Omental fat pad (tissue), 4 donors: ENCODE measurements around the gene SNX21. TPM values are rescaled to one million over a fixed set of nuclear protein-coding genes. Genes with fewer than 3 reads are reported as not detected.
A peak's percentile ranks its signal among the peaks of the same experiment; 100 is the strongest.

Experiments used
- ATAC-seq: fragments of 150-250 bp; one replicate; pipeline ENCODE4 v1.9.1; 2016; ENCODE audit warnings: mild to moderate bottlenecking, moderate library complexity; ENCODE audit not compliant: low FRiP score
- DNase-seq: peaks from one replicate; pipeline ENCODE4 v3.0.0-alpha.2; 2019; ENCODE audit warnings: low spot score
- total RNA-seq, 4 donors: library from RNA; depleted of rRNA; stranded (reverse); fragments of >200 nt; gene quantifications; one replicate each; pipeline ENCODE4 v1.1.0, GENCODE V29; 2016
- TF ChIP-seq, protein P1 (sequence below), 3 donors: fragments of 450-650 bp; IDR thresholded peaks; one replicate each; pipeline ENCODE4 v1.5.1; 2016 to 2017; ENCODE audit warnings: antibody characterized with exemption in 3 of 3, mild to moderate bottlenecking in 3 of 3, moderate library complexity in 2 of 3

The SNX21 gene
- total RNA-seq, 4 donors from 2014 or later = 42.6 to 147 (median 66.8) TPM

DNA sequence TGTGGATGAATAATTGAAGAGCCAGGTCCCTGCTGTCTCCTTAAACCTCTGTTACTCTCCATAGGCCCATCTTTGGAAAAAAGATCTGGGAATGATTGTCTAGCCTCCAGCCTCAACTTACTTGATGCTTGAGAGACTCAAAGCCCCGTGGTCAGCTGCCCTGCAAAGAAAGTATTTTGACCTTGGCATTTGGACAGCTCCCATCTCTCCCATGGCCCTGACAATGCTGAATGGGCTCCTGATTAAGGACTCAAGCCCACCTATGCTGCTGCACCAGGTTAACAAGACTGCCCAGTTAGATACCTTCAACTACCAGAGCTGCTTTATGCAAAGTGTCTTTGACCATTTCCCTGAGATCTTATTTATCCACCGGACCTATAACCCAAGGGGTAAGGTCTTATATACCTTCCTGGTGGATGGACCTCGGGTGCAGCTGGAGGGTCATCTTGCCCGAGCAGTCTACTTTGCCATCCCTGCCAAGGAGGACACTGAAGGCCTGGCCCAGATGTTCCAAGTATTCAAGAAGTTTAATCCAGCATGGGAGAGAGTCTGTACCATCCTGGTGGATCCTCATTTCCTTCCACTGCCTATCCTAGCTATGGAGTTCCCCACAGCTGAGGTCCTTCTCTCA lies 49.0 kb downstream of the SNX21 start:
- DNase-seq (no peak), ATAC-seq (no peak)
- TF ChIP-seq, protein P1, sequence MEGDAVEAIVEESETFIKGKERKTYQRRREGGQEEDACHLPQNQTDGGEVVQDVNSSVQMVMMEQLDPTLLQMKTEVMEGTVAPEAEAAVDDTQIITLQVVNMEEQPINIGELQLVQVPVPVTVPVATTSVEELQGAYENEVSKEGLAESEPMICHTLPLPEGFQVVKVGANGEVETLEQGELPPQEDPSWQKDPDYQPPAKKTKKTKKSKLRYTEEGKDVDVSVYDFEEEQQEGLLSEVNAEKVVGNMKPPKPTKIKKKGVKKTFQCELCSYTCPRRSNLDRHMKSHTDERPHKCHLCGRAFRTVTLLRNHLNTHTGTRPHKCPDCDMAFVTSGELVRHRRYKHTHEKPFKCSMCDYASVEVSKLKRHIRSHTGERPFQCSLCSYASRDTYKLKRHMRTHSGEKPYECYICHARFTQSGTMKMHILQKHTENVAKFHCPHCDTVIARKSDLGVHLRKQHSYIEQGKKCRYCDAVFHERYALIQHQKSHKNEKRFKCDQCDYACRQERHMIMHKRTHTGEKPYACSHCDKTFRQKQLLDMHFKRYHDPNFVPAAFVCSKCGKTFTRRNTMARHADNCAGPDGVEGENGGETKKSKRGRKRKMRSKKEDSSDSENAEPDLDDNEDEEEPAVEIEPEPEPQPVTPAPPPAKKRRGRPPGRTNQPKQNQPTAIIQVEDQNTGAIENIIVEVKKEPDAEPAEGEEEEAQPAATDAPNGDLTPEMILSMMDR (IDR thresholded peaks at IDR 0.05) = no peak

DNA sequence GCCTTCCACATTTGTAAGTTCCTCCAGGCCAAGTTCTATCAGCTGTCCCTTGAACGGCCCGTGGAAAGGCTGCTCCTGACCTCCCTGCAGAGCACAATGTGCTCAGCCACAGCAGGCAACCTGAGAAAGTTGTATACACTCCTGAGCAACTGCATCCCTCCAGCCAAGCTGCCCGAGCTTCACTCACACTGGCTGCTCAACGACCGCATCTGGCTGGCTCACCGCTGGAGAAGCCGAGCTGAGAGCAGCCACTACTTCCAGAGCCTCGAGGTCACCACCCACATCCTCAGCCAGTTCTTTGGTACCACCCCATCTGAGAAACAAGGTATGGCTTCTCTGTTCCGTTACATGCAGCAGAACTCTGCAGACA lies 49.5 kb downstream of the SNX21 start:
- no peak for DNase-seq
- ATAC-seq = no peak
- TF ChIP-seq, protein P1 (IDR thresholded peaks at IDR 0.05) = no peak

DNA sequence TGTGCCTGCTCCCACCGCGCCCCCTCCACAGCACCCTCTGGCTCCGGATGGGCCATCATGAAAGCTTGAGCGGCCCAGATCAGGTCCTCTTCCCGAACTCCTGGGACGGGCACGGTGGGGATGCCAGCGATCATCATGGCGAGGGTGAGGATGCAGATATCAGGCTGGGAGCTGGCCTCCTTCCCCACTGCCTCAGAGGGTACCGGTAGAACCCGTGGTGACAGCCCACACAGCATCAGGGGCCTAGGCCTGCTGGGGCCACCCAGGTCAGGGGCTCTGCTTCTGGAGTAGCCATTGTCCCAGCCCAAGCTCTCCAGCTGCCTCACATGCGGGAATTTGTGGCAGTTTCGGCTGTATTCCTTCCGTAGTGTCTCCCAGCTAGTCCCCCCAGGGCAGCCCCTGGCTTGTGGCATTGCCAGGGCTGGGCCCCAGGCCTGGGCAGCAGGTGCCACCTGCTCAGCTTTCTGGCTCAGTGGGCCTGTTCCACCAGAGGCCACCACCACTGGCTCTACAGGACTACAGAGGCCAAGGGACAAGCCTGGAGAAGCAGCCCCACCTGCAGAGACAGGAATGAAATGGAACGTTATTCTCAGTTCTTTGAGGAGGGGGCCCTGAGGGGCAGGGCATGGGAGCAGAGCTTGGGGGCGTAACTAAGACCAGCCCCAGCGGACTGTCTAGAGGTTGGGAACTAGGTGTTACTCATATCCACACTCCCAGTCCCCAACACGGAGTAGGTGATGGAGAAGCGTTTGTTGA lies 53.2 kb downstream of the SNX21 start:
- TF ChIP-seq, protein P1 (IDR thresholded peaks at IDR 0.05) = no peak
- no peak for ATAC-seq
- no peak for DNase-seq

DNA sequence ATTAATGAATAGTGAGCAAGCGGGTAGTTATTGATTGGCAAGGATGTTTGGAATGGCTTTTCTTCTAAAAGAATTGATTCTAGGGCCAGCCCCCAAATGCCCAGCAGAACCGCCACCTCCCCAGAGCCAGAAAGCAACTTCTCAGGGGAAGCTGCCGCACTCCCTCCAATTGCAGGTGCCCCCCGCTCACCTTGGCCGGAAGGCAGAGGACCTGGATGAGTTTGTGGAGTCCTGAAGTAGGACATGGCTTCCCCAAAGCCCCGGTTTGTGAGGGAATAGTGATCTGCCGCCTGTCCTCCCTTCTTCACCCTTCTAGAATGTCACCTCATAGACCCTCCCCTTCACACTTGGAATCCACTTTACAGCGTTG lies 53.7 kb downstream of the SNX21 start, which contains the start of gene SPATA25:
TSS of gene SPATA25 (minus strand) at position 277 of the 370 bp plus-strand sequence. CDS start at position 245, 32 bp downstream.
- DNase-seq = no peak
- TF ChIP-seq, protein P1 (IDR thresholded peaks at IDR 0.05) = no peak
- ATAC-seq = no peak

DNA sequence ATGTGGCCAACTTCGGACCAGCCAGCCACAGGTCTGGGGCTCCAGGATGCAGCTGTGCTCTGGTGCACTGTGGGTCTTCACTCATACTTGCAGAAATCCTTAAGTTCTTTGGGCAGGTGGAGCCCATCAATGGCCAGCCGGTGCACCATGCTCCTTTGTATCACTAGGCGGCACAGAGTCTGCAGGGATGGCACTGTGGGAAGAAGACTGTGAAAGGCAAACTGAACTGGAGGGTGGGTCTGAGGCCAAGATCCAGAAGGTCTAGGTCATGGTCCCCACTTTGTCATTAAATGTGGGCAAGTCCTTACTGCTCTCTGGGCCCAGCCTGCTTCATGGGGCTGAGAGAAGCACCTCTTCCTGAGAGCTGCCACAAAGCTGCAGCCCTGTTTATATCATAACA lies 55.1 kb downstream of the SNX21 start:
- no peak for ATAC-seq
- TF ChIP-seq, protein P1 (IDR thresholded peaks at IDR 0.05) = no peak
- no peak for DNase-seq

DNA sequence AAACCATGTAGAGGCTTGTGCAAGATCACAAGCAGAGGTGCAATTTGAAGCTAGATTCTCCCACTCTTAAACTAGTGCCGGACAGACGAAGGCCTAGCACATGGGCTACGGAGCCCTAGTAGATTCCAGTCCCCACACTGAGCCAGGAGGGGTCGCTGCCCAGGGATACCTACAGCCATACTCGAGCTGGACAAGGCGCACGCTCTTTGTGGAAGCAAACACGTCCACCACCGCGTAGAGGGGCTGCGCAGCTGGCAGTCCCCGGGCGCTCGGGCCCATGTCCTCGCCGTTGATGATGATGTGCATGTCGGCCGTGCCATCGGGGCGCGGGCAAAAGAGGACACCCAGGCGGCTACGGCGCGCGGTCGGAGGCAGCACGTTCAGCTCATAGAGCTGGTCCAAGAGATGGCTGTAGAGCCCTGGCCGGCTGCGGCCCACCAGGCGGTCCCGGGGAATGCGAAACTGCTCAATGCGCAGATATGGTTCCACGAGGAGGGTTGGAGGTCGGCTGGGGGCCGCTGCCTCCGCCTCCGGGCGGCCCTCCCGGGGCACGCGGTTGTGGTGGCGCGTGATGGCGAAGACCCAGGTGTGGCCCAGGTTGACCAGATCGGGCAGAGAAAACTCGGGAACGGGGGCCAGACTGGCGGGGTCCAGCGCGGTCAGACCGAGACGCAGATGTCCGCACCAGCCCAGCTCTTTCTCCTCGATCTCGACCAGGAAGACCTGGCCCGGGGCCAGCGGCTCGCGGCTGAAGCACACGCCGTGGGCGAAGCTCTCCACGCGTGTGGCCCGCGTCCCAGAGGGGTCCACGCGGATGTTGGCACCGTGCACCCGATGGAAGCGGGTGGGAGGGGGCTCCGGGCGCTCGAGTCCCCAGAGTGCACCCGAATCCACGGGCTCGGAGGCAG lies 56.7 kb downstream of the SNX21 start:
- TF ChIP-seq, protein P1 (IDR thresholded peaks at IDR 0.05) = peak in 1 of 3 donors; percentile 31
- peak; percentile 83 for ATAC-seq
- DNase-seq = peak; percentile 80
